ENCODE measurements around the gene BCAS1. TPM values are rescaled to one million over a fixed set of nuclear protein-coding genes. Genes with fewer than 3 reads are reported as not detected.
A peak's percentile ranks its signal among the peaks of the same experiment; 100 is the strongest.

BCAS1 gene
- polyA plus RNA-seq, 3 donors from 2014 or later: 0.56 to 0.57 TPM; not detected in 1

DNA sequence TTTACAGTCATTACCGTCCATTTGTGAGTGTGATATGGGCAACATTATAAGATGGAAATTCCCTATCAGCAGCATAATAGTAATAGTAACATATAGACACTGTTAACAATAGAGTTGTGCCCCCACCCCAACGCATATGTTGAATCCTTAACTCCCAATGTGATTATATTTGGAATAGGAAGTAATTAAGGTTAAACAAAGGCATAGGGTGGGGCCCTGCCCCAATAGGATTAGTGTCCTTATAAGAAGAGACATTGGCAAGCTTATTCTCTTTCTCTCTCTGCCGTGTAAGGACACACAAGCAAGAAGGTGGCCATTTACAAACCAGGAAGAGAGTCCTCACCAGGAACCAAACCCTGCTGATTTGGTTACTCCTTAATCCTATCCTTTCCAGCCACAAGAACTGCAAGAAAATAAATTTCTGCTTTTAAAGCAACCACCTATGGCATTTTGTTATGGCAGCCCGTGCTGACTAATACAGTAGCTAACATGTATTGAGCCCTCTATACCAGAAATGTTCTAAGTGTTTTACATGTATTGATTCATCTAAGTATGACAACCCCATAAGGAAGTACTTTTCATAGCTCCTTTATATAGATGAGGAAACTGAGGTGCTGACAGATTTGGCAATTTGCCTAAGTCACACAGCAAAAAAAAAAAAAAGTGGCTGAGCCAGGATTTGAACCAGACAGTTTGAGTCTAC, 114.2 kb downstream of the BCAS1 start:
- H3K4me3 Mint-ChIP-seq: no peak overlapping the region
- DNase-seq: no peak
- H3K4me1 Mint-ChIP-seq: no peaks in the 10 kb centered on the region
- H3K27ac Mint-ChIP-seq: no peak overlapping the region
- H3K9me3 Mint-ChIP-seq: peaks cover 0 to 15% (median under 1%) of the 10 kb centered on the region in 6 donors
- H3K27me3 Mint-ChIP-seq (ENCODE audit: low read depth in 3 of 3): peaks cover 0 to 7% (median 6%) of the 10 kb centered on the region in 3 donors
- H3K36me3 Mint-ChIP-seq: peaks cover 3 to 18% (median 4%) of the 10 kb centered on the region in 3 donors

DNA sequence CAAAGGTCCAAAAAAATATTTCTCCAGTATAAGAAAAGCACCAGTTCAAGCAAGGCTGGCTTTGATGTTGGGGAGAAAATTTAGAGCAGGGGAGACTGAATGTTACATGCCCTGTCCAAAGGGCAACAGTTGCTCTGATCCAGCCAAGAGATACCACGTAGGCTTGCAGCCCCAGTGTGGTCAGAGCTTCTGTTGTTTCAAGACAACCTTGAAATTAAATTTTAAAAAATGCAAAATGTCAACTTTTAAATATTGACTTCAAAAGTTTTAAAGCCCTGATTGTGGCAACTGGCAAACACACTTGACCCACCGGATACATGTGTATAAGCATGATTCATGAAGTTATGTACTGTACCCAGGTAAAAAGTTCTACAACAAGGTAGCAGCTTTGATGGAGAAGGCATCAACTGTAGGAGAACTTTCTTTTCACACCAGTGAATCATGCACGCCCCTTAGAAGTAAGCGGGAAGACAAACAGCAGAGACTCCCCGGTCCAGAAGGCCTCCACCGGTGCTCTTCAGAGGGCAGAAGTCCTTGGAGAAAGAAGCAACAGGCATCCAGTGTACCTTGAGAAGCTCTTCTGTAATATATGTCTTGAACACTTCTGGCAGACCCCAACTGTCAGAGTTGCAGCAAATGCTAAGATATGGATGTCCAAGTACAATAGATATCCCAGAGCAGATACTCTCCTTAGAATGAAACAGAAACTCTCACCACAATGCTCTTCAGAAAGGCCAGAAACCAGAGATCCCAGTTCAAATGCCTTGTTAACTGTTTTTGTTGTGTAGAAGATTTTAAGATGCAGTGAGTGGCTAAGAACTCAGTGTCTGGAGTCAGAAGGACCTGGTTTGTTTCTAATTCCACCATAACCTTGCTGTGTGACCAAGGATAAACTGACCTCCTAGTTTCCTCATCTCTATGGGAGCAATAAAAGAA, 115.4 kb downstream of the BCAS1 start:
- H3K4me1 Mint-ChIP-seq: peaks cover 7% of the 10 kb centered on the region in 2 donors
- no peak overlapping the region for H3K27ac Mint-ChIP-seq
- peaks cover 0 to 15% (median under 1%) of the 10 kb centered on the region in 6 donors for H3K9me3 Mint-ChIP-seq

DNA sequence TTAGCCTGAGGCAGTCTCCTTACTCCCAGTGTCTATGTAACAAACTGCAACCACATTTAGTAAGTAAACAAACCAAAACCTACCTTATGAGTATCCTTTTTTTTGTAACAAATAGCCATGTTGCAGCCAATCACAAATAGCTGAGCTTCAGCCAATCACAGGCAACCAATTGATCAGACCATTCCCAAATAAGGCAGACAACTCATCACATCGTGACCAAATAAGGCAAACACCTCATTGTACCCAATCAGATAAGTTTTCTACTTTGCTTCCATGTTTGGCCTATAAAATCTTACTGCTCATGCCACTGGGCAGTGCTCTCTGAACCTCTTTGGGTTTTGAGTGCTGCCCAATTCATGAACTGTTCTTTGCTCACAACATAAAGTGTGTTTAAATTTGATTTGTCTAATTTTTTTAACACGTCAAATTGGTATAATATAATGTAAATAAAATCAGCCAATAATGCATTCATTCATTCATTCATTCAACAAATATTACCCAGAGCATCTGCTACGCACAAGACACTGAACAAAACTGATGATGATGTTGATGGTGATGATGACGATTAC, 117.8 kb downstream of the BCAS1 start:
- peaks cover 4 to 20% (median 6%) of the 10 kb centered on the region in 3 donors for H3K27me3 Mint-ChIP-seq (ENCODE audit: low read depth in 3 of 3)
- peaks cover 30 to 31% of the 10 kb centered on the region in 2 donors for H3K4me1 Mint-ChIP-seq
- peak overlapping the region in 1 of 6 donors; percentile 98 for H3K27ac Mint-ChIP-seq
- no peak for DNase-seq
- H3K36me3 Mint-ChIP-seq: peaks cover 3 to 18% (median 4%) of the 10 kb centered on the region in 3 donors
- H3K4me3 Mint-ChIP-seq: no peak overlapping the region
- H3K9me3 Mint-ChIP-seq: peaks cover 0 to 15% (median under 1%) of the 10 kb centered on the region in 6 donors

More for the DNA sequence above, 115.4 kb downstream of the BCAS1 start:
- peaks cover 3 to 18% (median 4%) of the 10 kb centered on the region in 3 donors for H3K36me3 Mint-ChIP-seq
- no peak for DNase-seq
- H3K4me3 Mint-ChIP-seq: no peak overlapping the region
- peaks cover 0 to 11% (median 4%) of the 10 kb centered on the region in 3 donors for H3K27me3 Mint-ChIP-seq (ENCODE audit: low read depth in 3 of 3)

DNA sequence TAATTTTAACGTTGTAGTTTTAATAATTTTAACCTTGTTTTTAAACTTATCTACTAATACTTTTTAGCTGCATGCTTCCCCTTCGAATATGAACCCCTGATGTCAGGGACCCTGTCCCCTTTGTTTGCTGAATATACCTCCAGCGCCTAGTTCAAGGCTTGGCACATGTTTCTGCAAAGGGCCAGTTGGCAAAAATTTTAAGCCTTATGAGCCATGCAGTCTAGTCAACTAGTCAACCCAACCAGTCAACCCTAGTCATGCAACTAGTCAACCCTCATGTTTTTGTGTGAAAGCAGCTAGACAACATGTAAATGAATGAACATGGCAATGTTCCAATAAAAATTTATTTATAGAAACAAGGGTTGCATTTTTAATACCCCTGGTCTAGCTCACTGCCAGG, 119.8 kb downstream of the BCAS1 start:
- DNase-seq: no peak
- peaks cover 4 to 18% (median 6%) of the 10 kb centered on the region in 3 donors for H3K27me3 Mint-ChIP-seq (ENCODE audit: low read depth in 3 of 3)
- H3K4me1 Mint-ChIP-seq: peaks cover 30 to 34% of the 10 kb centered on the region in 2 donors
- peak overlapping the region in 4 of 5 donors; percentile 62 to 84 (median 79) for H3K4me3 Mint-ChIP-seq
- peak overlapping the region in 5 of 6 donors; percentile 94 to 98 (median 95) for H3K27ac Mint-ChIP-seq
- peaks cover 3 to 18% (median 4%) of the 10 kb centered on the region in 3 donors for H3K36me3 Mint-ChIP-seq
- peaks cover 0 to 15% (median under 1%) of the 10 kb centered on the region in 6 donors for H3K9me3 Mint-ChIP-seq

DNA sequence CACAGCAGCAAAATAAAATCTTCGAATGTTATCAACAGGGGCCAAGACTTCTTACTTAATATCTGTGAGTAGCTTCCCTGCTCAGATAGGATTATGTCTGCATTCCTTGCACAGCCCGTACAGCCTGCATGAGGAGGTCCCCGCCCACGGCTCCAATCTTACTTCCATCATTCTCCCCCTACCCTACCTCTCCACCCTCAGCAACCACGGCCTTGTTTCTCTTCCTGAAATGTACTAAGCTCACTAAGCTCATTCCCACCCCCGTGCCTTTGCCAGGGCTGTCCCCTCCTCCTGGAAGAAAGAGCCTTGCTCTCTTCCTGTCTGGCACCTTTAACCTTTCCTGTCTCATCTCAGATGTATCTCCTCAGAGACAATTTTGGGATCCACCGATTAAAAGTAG, 120.4 kb downstream of the BCAS1 start:
- Mint-ChIP-seq H3K4me3 (peak overlapping the region; percentile 70 to 84 (median 80)), H3K36me3 (peaks cover 3 to 14% (median 4%) of the 10 kb centered on the region in 3 donors), H3K27me3 (ENCODE audit: low read depth in 3 of 3) (peaks cover 4 to 18% (median 6%) of the 10 kb centered on the region in 3 donors), H3K4me1 (peaks cover 30 to 34% of the 10 kb centered on the region in 2 donors), H3K27ac (peak overlapping the region in 5 of 6 donors; percentile 94 to 98 (median 95)), H3K9me3 (peaks cover 0 to 15% (median under 1%) of the 10 kb centered on the region in 6 donors)
- no peak for DNase-seq

DNA sequence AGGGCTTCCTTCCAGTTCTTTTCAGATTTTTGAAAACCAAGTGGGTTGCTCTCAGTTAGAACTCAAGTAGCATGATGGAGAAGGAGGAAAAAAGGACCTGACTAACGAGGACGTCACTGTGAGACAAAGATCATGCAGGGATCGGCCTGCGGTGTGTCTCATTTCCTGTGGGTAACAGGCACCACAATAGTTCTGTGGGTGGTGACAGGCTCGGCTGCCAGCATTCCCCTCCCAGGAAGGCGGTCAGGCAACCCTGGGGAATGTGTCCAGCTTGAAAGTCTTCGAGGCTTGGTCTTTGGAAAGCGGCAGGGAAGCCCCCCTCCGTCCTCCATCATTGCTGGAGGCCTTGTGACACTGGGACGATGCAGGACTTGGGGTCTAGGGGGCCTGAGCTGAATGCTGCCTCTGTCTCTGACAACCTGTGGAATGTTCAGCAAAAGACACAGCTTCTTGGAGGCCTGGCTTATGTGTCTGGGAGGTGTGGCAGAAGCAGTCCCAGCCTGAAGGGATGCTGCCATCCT, 121.0 kb downstream of the BCAS1 start:
- H3K4me3 Mint-ChIP-seq: peak overlapping the region; percentile 70 to 84 (median 80)
- H3K27ac Mint-ChIP-seq: peak overlapping the region; percentile 94 to 98 (median 95)
- peaks cover 32 to 34% of the 10 kb centered on the region in 2 donors for H3K4me1 Mint-ChIP-seq
- H3K36me3 Mint-ChIP-seq: peaks cover 3 to 14% (median 4%) of the 10 kb centered on the region in 3 donors
- DNase-seq: peak; percentile 85 to 90 (median 87)
- H3K27me3 Mint-ChIP-seq (ENCODE audit: low read depth in 3 of 3): peaks cover 4 to 18% (median 6%) of the 10 kb centered on the region in 3 donors
- peaks cover 0 to 15% (median under 1%) of the 10 kb centered on the region in 6 donors for H3K9me3 Mint-ChIP-seq

DNA sequence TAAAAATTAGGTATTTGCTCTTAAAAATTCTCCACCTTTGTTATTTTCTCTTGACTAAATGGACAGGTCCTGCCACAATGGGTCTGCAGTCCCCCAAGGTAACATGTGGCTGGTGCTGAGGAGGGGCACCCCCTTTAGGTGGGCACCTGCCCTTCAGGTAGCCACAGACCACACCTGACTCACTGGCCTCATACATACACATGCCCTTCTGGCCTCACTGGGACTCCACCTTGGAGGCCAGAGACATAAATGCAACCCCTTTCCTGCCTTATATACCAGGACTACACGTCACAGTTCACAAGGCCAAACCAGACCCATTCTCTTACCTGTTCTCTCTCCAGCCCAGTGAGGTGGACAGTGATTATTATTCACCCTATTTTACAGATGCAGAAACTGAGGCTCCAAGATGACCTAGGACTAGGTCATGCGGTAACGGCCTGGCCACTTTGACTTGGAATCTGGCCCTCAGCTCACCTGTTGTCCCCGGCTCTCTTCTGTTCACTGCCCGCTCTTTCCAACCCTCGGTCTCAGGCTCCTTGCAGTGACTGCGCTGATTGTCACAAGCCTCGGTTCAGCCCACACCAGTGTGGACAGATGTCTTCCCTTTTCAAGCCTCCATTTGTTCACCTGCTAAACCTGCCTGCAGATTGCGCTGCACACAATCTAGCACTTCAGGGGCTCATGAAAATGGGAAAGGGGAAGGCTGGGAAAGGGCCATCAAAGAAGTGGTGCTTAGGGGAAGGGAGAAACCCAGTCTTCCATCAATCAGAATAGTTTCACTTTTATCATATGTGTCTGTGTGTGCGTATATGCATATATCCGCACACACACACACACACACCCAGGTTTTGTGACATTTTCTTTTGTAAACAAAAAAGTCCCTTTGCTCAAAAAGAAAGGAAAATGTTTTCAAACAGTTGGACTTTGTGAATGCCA, 121.7 kb downstream of the BCAS1 start:
- DNase-seq: no peak
- Mint-ChIP-seq H3K4me1 (peaks cover 38 to 40% of the 10 kb centered on the region in 2 donors), H3K9me3 (peaks cover 0 to 13% (median under 1%) of the 10 kb centered on the region in 6 donors), H3K27me3 (ENCODE audit: low read depth in 3 of 3) (peaks cover 4 to 18% (median 6%) of the 10 kb centered on the region in 3 donors), H3K4me3 (peak overlapping the region; percentile 70 to 84 (median 80)), H3K36me3 (peaks cover 3 to 14% (median 3%) of the 10 kb centered on the region in 3 donors), H3K27ac (peak overlapping the region; percentile 94 to 98 (median 95))

DNA sequence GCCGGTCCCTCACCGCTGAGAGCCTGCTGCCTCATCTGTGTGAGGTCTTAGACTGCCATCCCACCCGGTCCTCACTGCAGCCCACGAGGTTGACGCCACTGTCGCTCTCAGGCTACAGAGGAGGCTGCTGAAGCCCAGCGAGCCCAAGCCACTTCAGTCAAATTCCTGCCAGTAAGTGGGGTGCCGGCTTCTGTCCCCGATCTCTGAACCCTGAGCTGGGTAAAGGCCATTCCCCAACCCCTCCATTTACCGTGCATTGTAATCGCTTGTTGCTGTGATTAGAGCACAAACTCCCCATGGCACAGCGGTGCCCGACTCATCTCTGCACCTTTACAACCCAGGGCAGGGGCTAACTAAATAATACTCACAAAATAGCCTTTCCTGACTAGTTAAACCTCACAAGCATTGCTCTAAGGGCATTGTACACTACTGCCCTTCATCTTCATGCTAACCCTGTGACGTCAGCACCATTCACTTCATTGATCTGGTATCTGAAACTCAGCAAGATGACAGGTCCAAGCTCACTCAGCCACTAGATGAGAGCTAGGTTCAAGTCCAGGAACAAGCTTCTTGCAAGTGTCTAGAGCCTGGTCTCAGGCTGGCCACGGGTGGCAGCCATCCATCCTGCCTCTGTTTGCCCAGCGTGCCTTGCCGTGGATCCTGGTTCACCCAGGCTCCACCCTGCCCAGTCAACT, 122.7 kb downstream of the BCAS1 start:
- Mint-ChIP-seq H3K27ac (peak overlapping the region in 5 of 6 donors; percentile 94 to 98 (median 95)), H3K4me3 (no peak overlapping the region), H3K9me3 (peaks cover 0 to 7% (median 0%) of the 10 kb centered on the region in 6 donors), H3K4me1 (peaks cover 38 to 43% of the 10 kb centered on the region in 2 donors), H3K36me3 (peaks cover 0 to 10% (median 0%) of the 10 kb centered on the region in 3 donors), H3K27me3 (ENCODE audit: low read depth in 3 of 3) (peaks cover 4 to 18% (median 4%) of the 10 kb centered on the region in 3 donors)
- DNase-seq: no peak

DNA sequence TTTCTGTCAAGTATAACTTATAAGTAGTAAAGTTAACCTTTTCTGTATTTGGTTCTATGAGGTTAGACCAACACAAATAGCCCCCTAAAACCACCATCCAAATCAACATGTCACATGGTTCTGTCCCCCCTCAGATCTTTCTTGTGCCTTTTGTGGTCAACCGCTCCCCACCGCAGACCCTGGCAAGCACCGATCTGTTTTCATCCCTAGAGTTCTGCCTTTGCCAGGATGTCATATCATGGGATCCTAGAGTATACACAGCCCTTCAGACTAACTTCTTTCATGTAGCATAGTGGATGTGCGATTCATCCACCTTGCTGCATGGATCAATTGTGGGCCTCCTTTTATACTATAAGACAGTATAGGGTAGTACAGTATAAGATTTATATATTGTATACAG, 124.3 kb downstream of the BCAS1 start:
- peaks cover 38 to 43% of the 10 kb centered on the region in 2 donors for H3K4me1 Mint-ChIP-seq
- H3K9me3 Mint-ChIP-seq: no peaks in the 10 kb centered on the region
- DNase-seq: no peak
- no peak overlapping the region for H3K27ac Mint-ChIP-seq
- H3K4me3 Mint-ChIP-seq: no peak overlapping the region
- no peaks in the 10 kb centered on the region for H3K36me3 Mint-ChIP-seq
- H3K27me3 Mint-ChIP-seq (ENCODE audit: low read depth in 3 of 3): peaks cover 4 to 22% (median 7%) of the 10 kb centered on the region in 3 donors

DNA sequence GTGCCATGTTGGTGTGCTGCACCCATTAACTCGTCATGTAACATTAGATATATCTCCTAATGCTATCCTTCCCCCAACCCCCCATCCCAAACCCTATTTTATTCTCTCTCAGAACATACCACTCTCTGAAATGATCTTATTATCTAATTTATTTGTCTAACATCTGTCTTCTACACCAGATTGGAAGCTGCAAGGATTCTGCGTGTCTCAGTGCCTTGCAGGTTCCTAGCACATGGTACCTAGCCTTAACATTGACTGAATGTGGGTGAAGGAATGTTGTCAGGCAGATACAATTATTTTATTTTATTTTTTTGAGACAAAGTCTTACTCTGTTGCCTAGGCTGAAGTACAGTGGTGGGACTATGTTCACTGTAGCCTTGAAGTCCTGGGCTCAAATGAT, 124.9 kb downstream of the BCAS1 start:
- Mint-ChIP-seq H3K4me1 (peaks cover 35 to 46% of the 10 kb centered on the region in 2 donors), H3K27ac (peak overlapping the region in 1 of 6 donors; percentile 18), H3K27me3 (ENCODE audit: low read depth in 3 of 3) (peaks cover 4 to 20% (median 7%) of the 10 kb centered on the region in 3 donors), H3K36me3 (no peaks in the 10 kb centered on the region), H3K9me3 (no peaks in the 10 kb centered on the region), H3K4me3 (no peak overlapping the region)
- DNase-seq: no peak

DNA sequence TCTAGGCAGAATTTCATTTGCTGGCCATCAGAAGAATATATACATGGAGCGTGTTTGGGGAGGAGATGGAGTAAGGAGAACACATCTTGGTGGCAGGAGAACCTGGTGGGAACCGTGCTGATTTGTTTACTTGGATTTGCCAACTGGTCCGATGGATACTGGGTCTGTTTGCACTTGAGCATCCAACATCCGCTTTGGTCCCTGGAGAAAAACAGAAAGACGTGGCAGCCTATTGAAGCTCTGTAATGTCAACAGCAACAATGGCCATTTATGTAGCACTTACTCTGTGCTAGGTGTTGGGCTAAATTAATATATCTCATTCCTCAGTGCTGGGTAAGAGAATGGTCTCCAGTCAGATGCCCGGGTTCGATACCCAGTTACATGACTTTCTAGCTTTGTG, 125.6 kb downstream of the BCAS1 start:
- no peaks in the 10 kb centered on the region for H3K36me3 Mint-ChIP-seq
- peaks cover 4 to 16% (median 7%) of the 10 kb centered on the region in 3 donors for H3K27me3 Mint-ChIP-seq (ENCODE audit: low read depth in 3 of 3)
- H3K9me3 Mint-ChIP-seq: no peaks in the 10 kb centered on the region
- peaks cover 33 to 46% of the 10 kb centered on the region in 2 donors for H3K4me1 Mint-ChIP-seq
- peak overlapping the region in 3 of 6 donors; percentile 6 to 67 (median 67) for H3K27ac Mint-ChIP-seq
- no peak overlapping the region for H3K4me3 Mint-ChIP-seq
- DNase-seq: no peak
